Activated CD4-positive, alpha-beta T cell treated with anti-CD3 and anti-CD28 coated beads, Interleukin-2, amount 50 U/mL, for 16 hours (primary cell): Measurements from ENCODE around the gene CARNS1.
A peak's percentile ranks its signal among the peaks of the same experiment; 100 is the strongest.

Experiments used
- DNase-seq: peaks from one replicate; pipeline ENCODE4 v3.0.0-alpha.2; 2020

The CARNS1 gene

GRCh38 chr11:67468759-67469507, 53.5 kb downstream of the CARNS1 start, which contains the start of gene TMEM134:
TMEM134 (minus strand) TSS chr11:67469251; CDS start chr11:67469192, 59 bp downstream.
- peak; percentile 95 for DNase-seq

- DNase-seq, result no peak
Measured at GRCh38 chr11:67469508-67469811, 54.0 kb downstream of the CARNS1 start.

- no peak for DNase-seq
Measured at GRCh38 chr11:67470337-67471002, 55.0 kb downstream of the CARNS1 start.

GRCh38 chr11:67472882-67473281, 57.4 kb downstream of the CARNS1 start:
- DNase-seq, result no peak
